HG03521 (cell line): Measurements from ENCODE around the gene CLK2.
"Not testable (repeated sequence)": the region's sequence is repeated elsewhere in the genome, so short reads cannot be mapped to it uniquely, and the experiment has no call there.

ENCODE experiments used
- ATAC-seq: cut with Tn5 transposase; IDR thresholded peaks from one replicate; pipeline ENCODE4 v1.9.1; 2021; ENCODE audit warnings: mild to moderate bottlenecking, moderate library complexity; ENCODE audit not compliant: unreplicated experiment

CLK2 gene

GRCh38 chr1:155268630-155269029 lies 4.7 kb downstream of the CLK2 start:
- no peak for ATAC-seq

GRCh38 chr1:155267373-155267772 lies 5.9 kb downstream of the CLK2 start:
- ATAC-seq: no peak

GRCh38 chr1:155266553-155266952 lies 6.8 kb downstream of the CLK2 start:
- no peak for ATAC-seq

- ATAC-seq: no peak
These were observed 10.2 kb downstream of the CLK2 start for GRCh38 chr1:155263067-155263466.

GRCh38 chr1:155261852-155262673 lies 11.2 kb downstream of the CLK2 start, which contains the start of gene SCAMP3:
TSS of gene SCAMP3 (minus strand) at chr1:155262360. CDS start at chr1:155262151, 209 bp downstream.
- ATAC-seq: peak; percentile 86

- no peak for ATAC-seq
These were observed 11.8 kb downstream of the CLK2 start for GRCh38 chr1:155261493-155261851.

- ATAC-seq: no peak
These were observed 13.0 kb downstream of the CLK2 start for GRCh38 chr1:155260276-155260675.

GRCh38 chr1:155256058-155256852 lies 17.0 kb downstream of the CLK2 start:
- ATAC-seq: no peak

GRCh38 chr1:155255243-155256007 lies 17.9 kb downstream of the CLK2 start, which contains the start of gene ENTREP3:
TSS of gene ENTREP3 (minus strand) at chr1:155255483. CDS start at chr1:155254877, 606 bp downstream.
- ATAC-seq: peak; percentile 66

GRCh38 chr1:155254714-155255242 lies 18.5 kb downstream of the CLK2 start:
- no peak for ATAC-seq

GRCh38 chr1:155254228-155254713 lies 19.0 kb downstream of the CLK2 start:
- no peak for ATAC-seq

- no peak for ATAC-seq
These were observed 19.5 kb downstream of the CLK2 start for GRCh38 chr1:155253797-155254196.

- no peak for ATAC-seq
These were observed 20.1 kb downstream of the CLK2 start for GRCh38 chr1:155253208-155253607.

GRCh38 chr1:155251566-155251965 lies 21.7 kb downstream of the CLK2 start:
- ATAC-seq: no peak

GRCh38 chr1:155250633-155251449 lies 22.5 kb downstream of the CLK2 start:
- ATAC-seq: peak; percentile 79

- ATAC-seq: peak; percentile 11
These were observed 23.1 kb downstream of the CLK2 start for GRCh38 chr1:155250246-155250632.

GRCh38 chr1:155247667-155248553 lies 25.4 kb downstream of the CLK2 start:
- ATAC-seq: no peak

GRCh38 chr1:155246796-155247195 lies 26.5 kb downstream of the CLK2 start:
- not testable (repeated sequence) for ATAC-seq

- no peak for ATAC-seq
These were observed 28.2 kb downstream of the CLK2 start for GRCh38 chr1:155245163-155245524.
